HCT116 (cell line): ENCODE measurements around the gene VPS39.

Experiments used
- EZH2 ChIP-seq: fragments of 200-600 bp; sonication (generic); IDR thresholded peaks from 2 replicates; pipeline ENCODE4 v1.6.1; 2017; ENCODE audit warnings: antibody characterized with exemption, mixed run types
- EZH2phosphoT487 ChIP-seq: fragments of 200-600 bp; IDR thresholded peaks from 2 replicates; pipeline ENCODE4 v1.6.1; 2018; ENCODE audit warnings: antibody characterized with exemption, borderline replicate concordance
- FOSL1 ChIP-seq: IDR thresholded peaks from 2 replicates; pipeline ENCODE4 v1.6.1; 2012; ENCODE audit warnings: low read depth
- JUND ChIP-seq: IDR thresholded peaks from 2 replicates; pipeline ENCODE4 v1.6.1; 2012
- POLR2A ChIP-seq: IDR thresholded peaks from 2 replicates; pipeline ENCODE4 v1.7.0; 2011; ENCODE audit warnings: borderline replicate concordance; ENCODE audit not compliant: insufficient read depth, insufficient read length; ENCODE audit errors: extremely low read depth
- POLR2AphosphoS5 ChIP-seq: IDR thresholded peaks from 2 replicates; pipeline ENCODE4 v1.6.1; 2011; ENCODE audit warnings: mild to moderate bottlenecking, low read depth, low read length, moderate library complexity
- RAD21 ChIP-seq: IDR thresholded peaks from 2 replicates; pipeline ENCODE4 v1.6.1; 2012; ENCODE audit warnings: low read depth, mild to moderate bottlenecking
- YY1 ChIP-seq: IDR thresholded peaks from 2 replicates; pipeline ENCODE4 v1.6.1; 2011; ENCODE audit warnings: low read length, low read depth, moderate library complexity, mild to moderate bottlenecking; ENCODE audit not compliant: insufficient replicate concordance; ENCODE audit errors: extremely low read depth
- ZFX ChIP-seq: fragments of 450-650 bp; IDR thresholded peaks from 2 replicates; pipeline ENCODE4 v1.6.1; 2017
- TF ChIP-seq, protein P1 (sequence below), 3 experiments: fragments of 200-600 bp in 1 of 3; sonication (generic) in 1 of 3; IDR thresholded peaks in 2 of 3; conservative IDR thresholded peaks in 1 of 3; 2 replicates each; pipeline ENCODE4 v1.5.1; 2012 to 2017; ENCODE audit warnings: low read depth in 2 of 3, low read length in 2 of 3, antibody characterized with exemption in 1 of 3, borderline replicate concordance in 1 of 3, control low read depth in 1 of 3, mild to moderate bottlenecking in 1 of 3, mixed read lengths in 1 of 3, mixed run types in 1 of 3, moderate library complexity in 1 of 3; ENCODE audit not compliant: insufficient read depth in 1 of 3
- TF ChIP-seq, protein P2 (sequence below): IDR thresholded peaks from 2 replicates; pipeline ENCODE4 v1.6.1; 2012; ENCODE audit warnings: low read depth
- TF ChIP-seq, protein P3 (sequence below): IDR thresholded peaks from 2 replicates; pipeline ENCODE4 v1.6.1; 2011; ENCODE audit warnings: mild to moderate bottlenecking, low read length, moderate library complexity; ENCODE audit not compliant: insufficient replicate concordance; ENCODE audit errors: extremely low read depth

DNA sequence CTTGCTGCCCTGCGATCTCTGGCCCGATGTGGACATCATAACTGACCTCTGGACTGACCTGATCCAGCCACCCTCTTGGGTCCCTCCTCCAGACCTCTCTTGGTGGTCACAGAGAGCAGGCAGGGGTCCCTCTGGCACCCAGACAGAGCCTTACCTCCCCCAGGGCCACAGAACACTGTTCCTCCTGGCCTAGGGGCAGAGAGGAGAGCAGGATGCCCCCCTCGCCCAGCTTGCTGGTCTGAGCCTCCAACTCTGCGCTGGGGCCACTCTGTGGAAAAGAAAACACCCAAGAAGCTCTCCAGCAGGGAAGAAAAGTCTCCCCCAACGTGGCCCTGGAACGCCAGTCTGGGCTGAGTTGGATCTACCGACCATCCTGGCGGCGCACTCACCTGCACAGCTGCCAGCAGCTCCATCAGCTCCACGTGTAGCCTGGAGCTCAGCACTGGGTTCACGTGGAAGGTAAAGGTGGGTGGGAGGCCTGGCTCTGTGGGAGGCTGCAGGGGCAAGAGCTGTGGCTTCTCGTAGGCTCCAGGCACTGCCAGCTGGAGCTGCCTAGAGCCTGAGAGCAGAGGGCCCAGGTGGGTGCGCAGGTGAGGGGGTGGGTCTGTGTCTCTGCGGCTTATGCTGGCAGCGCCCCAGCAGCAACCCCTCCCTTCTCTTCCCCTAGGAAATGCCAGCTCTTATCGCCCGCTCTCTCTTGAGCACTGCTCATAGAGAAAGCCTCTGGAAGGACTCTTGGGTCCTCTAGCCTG lies 57.7 kb downstream of the VPS39 start:
- TF ChIP-seq POLR2A (no peak), POLR2AphosphoS5 (no peak), ZFX (no peak), EZH2phosphoT487 (no peak), JUND (no peak), EZH2 (no peak), RAD21 (no peak), YY1 (no peak), FOSL1 (no peak)
- TF ChIP-seq, protein P1, sequence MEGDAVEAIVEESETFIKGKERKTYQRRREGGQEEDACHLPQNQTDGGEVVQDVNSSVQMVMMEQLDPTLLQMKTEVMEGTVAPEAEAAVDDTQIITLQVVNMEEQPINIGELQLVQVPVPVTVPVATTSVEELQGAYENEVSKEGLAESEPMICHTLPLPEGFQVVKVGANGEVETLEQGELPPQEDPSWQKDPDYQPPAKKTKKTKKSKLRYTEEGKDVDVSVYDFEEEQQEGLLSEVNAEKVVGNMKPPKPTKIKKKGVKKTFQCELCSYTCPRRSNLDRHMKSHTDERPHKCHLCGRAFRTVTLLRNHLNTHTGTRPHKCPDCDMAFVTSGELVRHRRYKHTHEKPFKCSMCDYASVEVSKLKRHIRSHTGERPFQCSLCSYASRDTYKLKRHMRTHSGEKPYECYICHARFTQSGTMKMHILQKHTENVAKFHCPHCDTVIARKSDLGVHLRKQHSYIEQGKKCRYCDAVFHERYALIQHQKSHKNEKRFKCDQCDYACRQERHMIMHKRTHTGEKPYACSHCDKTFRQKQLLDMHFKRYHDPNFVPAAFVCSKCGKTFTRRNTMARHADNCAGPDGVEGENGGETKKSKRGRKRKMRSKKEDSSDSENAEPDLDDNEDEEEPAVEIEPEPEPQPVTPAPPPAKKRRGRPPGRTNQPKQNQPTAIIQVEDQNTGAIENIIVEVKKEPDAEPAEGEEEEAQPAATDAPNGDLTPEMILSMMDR (IDR thresholded peaks at IDR 0.05 in 2 of 3, conservative IDR thresholded peaks at IDR 0.05 in 1 of 3; ENCODE audit: borderline replicate concordance in 1 of 3, insufficient read depth in 1 of 3, low read depth in 2 of 3, low read length in 2 of 3): no peak
- TF ChIP-seq, protein P2, sequence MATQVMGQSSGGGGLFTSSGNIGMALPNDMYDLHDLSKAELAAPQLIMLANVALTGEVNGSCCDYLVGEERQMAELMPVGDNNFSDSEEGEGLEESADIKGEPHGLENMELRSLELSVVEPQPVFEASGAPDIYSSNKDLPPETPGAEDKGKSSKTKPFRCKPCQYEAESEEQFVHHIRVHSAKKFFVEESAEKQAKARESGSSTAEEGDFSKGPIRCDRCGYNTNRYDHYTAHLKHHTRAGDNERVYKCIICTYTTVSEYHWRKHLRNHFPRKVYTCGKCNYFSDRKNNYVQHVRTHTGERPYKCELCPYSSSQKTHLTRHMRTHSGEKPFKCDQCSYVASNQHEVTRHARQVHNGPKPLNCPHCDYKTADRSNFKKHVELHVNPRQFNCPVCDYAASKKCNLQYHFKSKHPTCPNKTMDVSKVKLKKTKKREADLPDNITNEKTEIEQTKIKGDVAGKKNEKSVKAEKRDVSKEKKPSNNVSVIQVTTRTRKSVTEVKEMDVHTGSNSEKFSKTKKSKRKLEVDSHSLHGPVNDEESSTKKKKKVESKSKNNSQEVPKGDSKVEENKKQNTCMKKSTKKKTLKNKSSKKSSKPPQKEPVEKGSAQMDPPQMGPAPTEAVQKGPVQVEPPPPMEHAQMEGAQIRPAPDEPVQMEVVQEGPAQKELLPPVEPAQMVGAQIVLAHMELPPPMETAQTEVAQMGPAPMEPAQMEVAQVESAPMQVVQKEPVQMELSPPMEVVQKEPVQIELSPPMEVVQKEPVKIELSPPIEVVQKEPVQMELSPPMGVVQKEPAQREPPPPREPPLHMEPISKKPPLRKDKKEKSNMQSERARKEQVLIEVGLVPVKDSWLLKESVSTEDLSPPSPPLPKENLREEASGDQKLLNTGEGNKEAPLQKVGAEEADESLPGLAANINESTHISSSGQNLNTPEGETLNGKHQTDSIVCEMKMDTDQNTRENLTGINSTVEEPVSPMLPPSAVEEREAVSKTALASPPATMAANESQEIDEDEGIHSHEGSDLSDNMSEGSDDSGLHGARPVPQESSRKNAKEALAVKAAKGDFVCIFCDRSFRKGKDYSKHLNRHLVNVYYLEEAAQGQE: no peak
- TF ChIP-seq, protein P3, sequence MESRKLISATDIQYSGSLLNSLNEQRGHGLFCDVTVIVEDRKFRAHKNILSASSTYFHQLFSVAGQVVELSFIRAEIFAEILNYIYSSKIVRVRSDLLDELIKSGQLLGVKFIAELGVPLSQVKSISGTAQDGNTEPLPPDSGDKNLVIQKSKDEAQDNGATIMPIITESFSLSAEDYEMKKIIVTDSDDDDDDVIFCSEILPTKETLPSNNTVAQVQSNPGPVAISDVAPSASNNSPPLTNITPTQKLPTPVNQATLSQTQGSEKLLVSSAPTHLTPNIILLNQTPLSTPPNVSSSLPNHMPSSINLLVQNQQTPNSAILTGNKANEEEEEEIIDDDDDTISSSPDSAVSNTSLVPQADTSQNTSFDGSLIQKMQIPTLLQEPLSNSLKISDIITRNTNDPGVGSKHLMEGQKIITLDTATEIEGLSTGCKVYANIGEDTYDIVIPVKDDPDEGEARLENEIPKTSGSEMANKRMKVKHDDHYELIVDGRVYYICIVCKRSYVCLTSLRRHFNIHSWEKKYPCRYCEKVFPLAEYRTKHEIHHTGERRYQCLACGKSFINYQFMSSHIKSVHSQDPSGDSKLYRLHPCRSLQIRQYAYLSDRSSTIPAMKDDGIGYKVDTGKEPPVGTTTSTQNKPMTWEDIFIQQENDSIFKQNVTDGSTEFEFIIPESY: no peak
